Measurements from ENCODE around the gene RAB27B.

DNA sequence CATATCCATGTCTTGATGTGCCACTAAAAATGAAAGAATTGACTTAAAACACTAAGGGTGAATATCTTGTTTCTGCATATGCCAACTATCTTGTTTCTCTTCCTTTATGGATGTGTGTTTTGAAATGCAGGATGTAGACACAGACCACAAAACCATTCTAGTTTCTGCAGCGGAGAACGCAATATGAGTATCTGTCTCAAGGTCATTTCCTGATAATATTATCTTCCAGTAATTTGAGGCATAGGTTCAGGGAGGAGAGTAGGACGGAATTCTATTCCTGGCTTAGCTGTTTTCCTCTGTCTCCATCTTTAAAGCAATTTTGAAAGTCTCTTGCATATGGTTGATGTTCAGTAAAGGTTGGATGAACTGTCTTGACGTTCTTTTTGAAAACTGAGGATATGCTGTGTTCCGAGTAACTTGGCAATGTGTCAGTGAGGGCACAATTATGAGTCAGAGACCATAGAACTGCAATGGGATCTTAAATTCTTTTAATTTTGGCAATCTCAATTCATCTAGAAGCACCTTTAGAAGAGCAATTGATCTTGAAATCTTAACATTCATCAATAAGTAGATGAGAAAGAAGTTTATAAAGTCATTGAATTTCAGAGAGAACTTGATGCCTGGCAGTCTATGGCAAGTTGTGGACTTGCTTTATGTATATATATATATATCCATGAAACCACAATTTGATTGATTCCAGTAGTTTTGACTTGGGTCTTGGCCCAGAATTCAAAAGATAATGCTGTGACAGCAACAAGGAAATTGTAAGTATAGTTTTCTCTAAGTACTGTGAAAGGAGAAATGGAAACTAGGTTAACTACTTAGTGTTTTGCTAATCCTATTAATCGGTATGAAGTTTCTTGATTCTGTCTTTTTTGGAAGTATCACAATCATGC lies 24.8 kb downstream of the RAB27B start:
- TF ChIP-seq, protein P1, sequence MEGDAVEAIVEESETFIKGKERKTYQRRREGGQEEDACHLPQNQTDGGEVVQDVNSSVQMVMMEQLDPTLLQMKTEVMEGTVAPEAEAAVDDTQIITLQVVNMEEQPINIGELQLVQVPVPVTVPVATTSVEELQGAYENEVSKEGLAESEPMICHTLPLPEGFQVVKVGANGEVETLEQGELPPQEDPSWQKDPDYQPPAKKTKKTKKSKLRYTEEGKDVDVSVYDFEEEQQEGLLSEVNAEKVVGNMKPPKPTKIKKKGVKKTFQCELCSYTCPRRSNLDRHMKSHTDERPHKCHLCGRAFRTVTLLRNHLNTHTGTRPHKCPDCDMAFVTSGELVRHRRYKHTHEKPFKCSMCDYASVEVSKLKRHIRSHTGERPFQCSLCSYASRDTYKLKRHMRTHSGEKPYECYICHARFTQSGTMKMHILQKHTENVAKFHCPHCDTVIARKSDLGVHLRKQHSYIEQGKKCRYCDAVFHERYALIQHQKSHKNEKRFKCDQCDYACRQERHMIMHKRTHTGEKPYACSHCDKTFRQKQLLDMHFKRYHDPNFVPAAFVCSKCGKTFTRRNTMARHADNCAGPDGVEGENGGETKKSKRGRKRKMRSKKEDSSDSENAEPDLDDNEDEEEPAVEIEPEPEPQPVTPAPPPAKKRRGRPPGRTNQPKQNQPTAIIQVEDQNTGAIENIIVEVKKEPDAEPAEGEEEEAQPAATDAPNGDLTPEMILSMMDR (conservative IDR thresholded peaks at IDR 0.05): no peak
- no peak for TF ChIP-seq ZFX (IDR thresholded peaks at IDR 0.05)

Data from C4-2B (cell line).